ENCODE results near the gene GALNT17.

DNA sequence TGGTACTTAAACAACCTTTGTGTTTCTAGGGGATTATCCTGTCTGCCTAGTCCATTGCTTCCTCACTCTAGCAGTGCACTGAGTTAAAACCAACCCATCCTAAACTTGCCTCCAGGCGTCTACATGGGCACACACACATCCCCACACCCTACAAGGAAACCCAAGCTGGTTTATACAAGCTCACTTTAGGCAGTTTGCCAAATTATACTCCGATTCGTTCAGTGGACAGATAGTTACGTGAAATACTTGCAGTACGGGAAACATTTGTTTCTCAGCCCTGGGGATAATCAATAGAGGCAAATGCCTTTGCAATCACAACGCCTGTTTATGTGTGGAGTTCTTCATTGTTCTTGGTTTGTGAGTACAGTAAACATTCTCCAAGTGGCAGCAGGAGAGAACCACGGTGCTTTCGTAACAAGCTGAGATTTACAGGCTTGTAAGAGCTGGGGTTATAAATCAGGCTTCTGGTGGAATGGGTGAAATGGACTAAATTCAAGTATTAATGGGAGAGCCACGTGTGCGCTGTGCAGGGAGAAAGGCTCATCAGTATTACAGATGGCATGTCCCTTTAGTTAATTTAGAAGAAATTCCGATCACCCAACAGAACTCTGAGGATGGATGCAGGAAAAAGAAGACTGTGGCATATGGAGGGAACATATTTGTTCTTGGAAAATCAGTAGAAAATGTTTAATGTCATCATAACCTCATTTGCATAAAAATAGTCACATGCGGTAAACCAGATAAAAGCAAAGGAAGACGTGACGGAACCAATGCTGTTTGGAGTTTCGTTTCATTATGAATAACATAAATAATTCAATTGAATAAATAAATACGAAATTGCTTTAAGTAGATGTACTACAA lies 217.1 kb downstream of the GALNT17 start:
- TF ChIP-seq, protein P1, sequence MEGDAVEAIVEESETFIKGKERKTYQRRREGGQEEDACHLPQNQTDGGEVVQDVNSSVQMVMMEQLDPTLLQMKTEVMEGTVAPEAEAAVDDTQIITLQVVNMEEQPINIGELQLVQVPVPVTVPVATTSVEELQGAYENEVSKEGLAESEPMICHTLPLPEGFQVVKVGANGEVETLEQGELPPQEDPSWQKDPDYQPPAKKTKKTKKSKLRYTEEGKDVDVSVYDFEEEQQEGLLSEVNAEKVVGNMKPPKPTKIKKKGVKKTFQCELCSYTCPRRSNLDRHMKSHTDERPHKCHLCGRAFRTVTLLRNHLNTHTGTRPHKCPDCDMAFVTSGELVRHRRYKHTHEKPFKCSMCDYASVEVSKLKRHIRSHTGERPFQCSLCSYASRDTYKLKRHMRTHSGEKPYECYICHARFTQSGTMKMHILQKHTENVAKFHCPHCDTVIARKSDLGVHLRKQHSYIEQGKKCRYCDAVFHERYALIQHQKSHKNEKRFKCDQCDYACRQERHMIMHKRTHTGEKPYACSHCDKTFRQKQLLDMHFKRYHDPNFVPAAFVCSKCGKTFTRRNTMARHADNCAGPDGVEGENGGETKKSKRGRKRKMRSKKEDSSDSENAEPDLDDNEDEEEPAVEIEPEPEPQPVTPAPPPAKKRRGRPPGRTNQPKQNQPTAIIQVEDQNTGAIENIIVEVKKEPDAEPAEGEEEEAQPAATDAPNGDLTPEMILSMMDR (IDR thresholded peaks at IDR 0.05), result no peak
- TF ChIP-seq POLR2AphosphoS5 (IDR thresholded peaks at IDR 0.05; ENCODE audit: low read depth, low read length), result no peak
- TF ChIP-seq, protein P2, sequence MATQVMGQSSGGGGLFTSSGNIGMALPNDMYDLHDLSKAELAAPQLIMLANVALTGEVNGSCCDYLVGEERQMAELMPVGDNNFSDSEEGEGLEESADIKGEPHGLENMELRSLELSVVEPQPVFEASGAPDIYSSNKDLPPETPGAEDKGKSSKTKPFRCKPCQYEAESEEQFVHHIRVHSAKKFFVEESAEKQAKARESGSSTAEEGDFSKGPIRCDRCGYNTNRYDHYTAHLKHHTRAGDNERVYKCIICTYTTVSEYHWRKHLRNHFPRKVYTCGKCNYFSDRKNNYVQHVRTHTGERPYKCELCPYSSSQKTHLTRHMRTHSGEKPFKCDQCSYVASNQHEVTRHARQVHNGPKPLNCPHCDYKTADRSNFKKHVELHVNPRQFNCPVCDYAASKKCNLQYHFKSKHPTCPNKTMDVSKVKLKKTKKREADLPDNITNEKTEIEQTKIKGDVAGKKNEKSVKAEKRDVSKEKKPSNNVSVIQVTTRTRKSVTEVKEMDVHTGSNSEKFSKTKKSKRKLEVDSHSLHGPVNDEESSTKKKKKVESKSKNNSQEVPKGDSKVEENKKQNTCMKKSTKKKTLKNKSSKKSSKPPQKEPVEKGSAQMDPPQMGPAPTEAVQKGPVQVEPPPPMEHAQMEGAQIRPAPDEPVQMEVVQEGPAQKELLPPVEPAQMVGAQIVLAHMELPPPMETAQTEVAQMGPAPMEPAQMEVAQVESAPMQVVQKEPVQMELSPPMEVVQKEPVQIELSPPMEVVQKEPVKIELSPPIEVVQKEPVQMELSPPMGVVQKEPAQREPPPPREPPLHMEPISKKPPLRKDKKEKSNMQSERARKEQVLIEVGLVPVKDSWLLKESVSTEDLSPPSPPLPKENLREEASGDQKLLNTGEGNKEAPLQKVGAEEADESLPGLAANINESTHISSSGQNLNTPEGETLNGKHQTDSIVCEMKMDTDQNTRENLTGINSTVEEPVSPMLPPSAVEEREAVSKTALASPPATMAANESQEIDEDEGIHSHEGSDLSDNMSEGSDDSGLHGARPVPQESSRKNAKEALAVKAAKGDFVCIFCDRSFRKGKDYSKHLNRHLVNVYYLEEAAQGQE (IDR thresholded peaks at IDR 0.05; ENCODE audit: insufficient read depth in 1 of 2, low read depth in 2 of 2, low read length in 1 of 2), result no peak
- TF ChIP-seq TCF7L2 (IDR thresholded peaks at IDR 0.05; ENCODE audit: low read depth, low read length), result no peak
